Loucy (cell line): ENCODE measurements around the gene TMED1.

Experiments used
- H2AFZ ChIP-seq: fragments of 200-600 bp; sonication (generic); 2 replicates; pipeline ENCODE4 v1.6.0; 2016; ENCODE audit warnings: antibody characterized with exemption, mild to moderate bottlenecking, low read length, moderate library complexity
- H3F3A ChIP-seq: fragments of 200-600 bp; 2 replicates; pipeline ENCODE4 v1.6.0; 2016; ENCODE audit warnings: antibody characterized with exemption, low read depth, mild to moderate bottlenecking
- H3K27me3 ChIP-seq: fragments of 200-600 bp; sonication (generic); 2 replicates; pipeline ENCODE4 v1.6.1; 2014; ENCODE audit warnings: low read length, mild to moderate bottlenecking; ENCODE audit not compliant: insufficient read depth, poor library complexity, severe bottlenecking
- H3K36me3 ChIP-seq: fragments of 200-600 bp; sonication (generic); 2 replicates; pipeline ENCODE4 v1.6.1; 2016; ENCODE audit warnings: low read length; ENCODE audit not compliant: insufficient read depth
- H3K4me1 ChIP-seq: fragments of 200-600 bp; sonication (generic); 2 replicates; pipeline ENCODE4 v1.5.1; 2014; ENCODE audit warnings: low read length, mild to moderate bottlenecking; ENCODE audit not compliant: insufficient read depth, poor library complexity, severe bottlenecking
- H3K4me2 ChIP-seq: fragments of 200-600 bp; sonication (generic); 2 replicates; pipeline ENCODE4 v1.6.0; 2014; ENCODE audit warnings: antibody characterized with exemption, low read length, low read depth, mild to moderate bottlenecking; ENCODE audit not compliant: poor library complexity, severe bottlenecking
- H3K4me3 ChIP-seq: fragments of 200-600 bp; sonication (generic); 2 replicates; pipeline ENCODE4 v1.5.1; 2014; ENCODE audit warnings: low read length, mild to moderate bottlenecking, mixed read lengths; ENCODE audit not compliant: poor library complexity, severe bottlenecking
- H3K79me2 ChIP-seq: fragments of 200-600 bp; sonication (generic); 2 replicates; pipeline ENCODE4 v1.6.1; 2014; ENCODE audit warnings: low read length; ENCODE audit not compliant: insufficient read depth
- H3K9ac ChIP-seq: fragments of 200-600 bp; sonication (generic); 2 replicates; pipeline ENCODE4 v1.6.0; 2014; ENCODE audit warnings: mild to moderate bottlenecking, low read depth, low read length, moderate library complexity; ENCODE audit not compliant: poor library complexity, severe bottlenecking
- H3K9me2 ChIP-seq: fragments of 200-600 bp; sonication (generic); replicated peaks from 2 replicates; pipeline ENCODE4 v1.6.1; 2016; ENCODE audit warnings: low read depth, low read length, mixed read lengths
- H3K9me3 ChIP-seq: fragments of 200-600 bp; sonication (generic); 2 replicates; pipeline ENCODE4 v1.6.1; 2014; ENCODE audit warnings: mild to moderate bottlenecking, antibody characterized with exemption, low read length, low read depth; ENCODE audit not compliant: insufficient read depth
- H4K20me1 ChIP-seq: fragments of 200-600 bp; sonication (generic); 2 replicates; pipeline ENCODE4 v1.6.0; 2014; ENCODE audit warnings: antibody characterized with exemption, low read length, mild to moderate bottlenecking; ENCODE audit not compliant: insufficient read depth, poor library complexity, severe bottlenecking
- CTCF ChIP-seq: fragments of 200-600 bp; sonication (generic); conservative IDR thresholded peaks from 2 replicates; pipeline ENCODE4 v1.5.1; 2014; ENCODE audit warnings: mild to moderate bottlenecking, antibody characterized with exemption, low read length
- EZH2phosphoT487 ChIP-seq: fragments of 200-600 bp; IDR thresholded peaks from 2 replicates; pipeline ENCODE4 v1.6.1; 2018; ENCODE audit warnings: antibody characterized with exemption, mild to moderate bottlenecking, moderate library complexity, borderline replicate concordance

Gene TMED1

GRCh38 chr19:10831987-10832938, 3.7 kb downstream of the TMED1 start:
- no peak for TF ChIP-seq CTCF
- TF ChIP-seq EZH2phosphoT487 = no peak
- Histone ChIP-seq H3K4me2 (no peak overlapping the region), H3K9ac (no peak overlapping the region)

GRCh38 chr19:10830931-10831779, 4.9 kb downstream of the TMED1 start:
- no peak overlapping the region for H2AFZ ChIP-seq
- H3F3A ChIP-seq = no peaks in the 10 kb centered on the region; the same call in 1 of the 2 replicates
- H3K27me3 ChIP-seq = no peaks in the 10 kb centered on the region
- peaks cover 47% of the 10 kb centered on the region; the same call in 1 of the 2 replicates for H3K36me3 ChIP-seq
- H3K9me3 ChIP-seq = no peaks in the 10 kb centered on the region
- H3K4me1 ChIP-seq = peaks cover 6% of the 10 kb centered on the region
- H3K4me2 ChIP-seq = no peak overlapping the region
- H4K20me1 ChIP-seq = peaks cover 7% of the 10 kb centered on the region
- no peaks in the 10 kb centered on the region; the same call in 1 of the 2 replicates for H3K79me2 ChIP-seq
- no peak overlapping the region for H3K4me3 ChIP-seq
- no peak overlapping the region for H3K9ac ChIP-seq
- no peaks in the 10 kb centered on the region for H3K9me2 ChIP-seq
- TF ChIP-seq CTCF (no peak), EZH2phosphoT487 (no peak)

More at GRCh38 chr19:10831987-10832938, 3.7 kb downstream of the TMED1 start:
- no peak overlapping the region for H2AFZ ChIP-seq
- H3K27me3 ChIP-seq = no peaks in the 10 kb centered on the region
- H3K4me1 ChIP-seq = peaks cover 14% of the 10 kb centered on the region
- H3F3A ChIP-seq = no peaks in the 10 kb centered on the region; the same call in 1 of the 2 replicates
- H3K9me2 ChIP-seq = no peaks in the 10 kb centered on the region
- H3K9me3 ChIP-seq = no peaks in the 10 kb centered on the region
- no peaks in the 10 kb centered on the region; the same call in none of the 2 replicates for H3K79me2 ChIP-seq
- H3K4me3 ChIP-seq = no peak overlapping the region
- peaks cover 37% of the 10 kb centered on the region; the same call in 1 of the 2 replicates for H3K36me3 ChIP-seq
- H4K20me1 ChIP-seq = peaks cover 7% of the 10 kb centered on the region

GRCh38 chr19:10830370-10830769, 5.6 kb downstream of the TMED1 start:
- Histone ChIP-seq H3K4me3 (no peak overlapping the region), H2AFZ (no peak overlapping the region), H3K9me3 (no peaks in the 10 kb centered on the region), H3K79me2 (no peaks in the 10 kb centered on the region; the same call in 1 of the 2 replicates), H3K9me2 (no peaks in the 10 kb centered on the region), H3K4me1 (peaks cover 5% of the 10 kb centered on the region), H3K4me2 (no peak overlapping the region), H3K36me3 (peaks cover 55% of the 10 kb centered on the region; the same call in 1 of the 2 replicates), H3K27me3 (no peaks in the 10 kb centered on the region), H3K9ac (no peak overlapping the region), H3F3A (no peaks in the 10 kb centered on the region; the same call in 1 of the 2 replicates), H4K20me1 (peaks cover 7% of the 10 kb centered on the region)
- TF ChIP-seq CTCF (no peak), EZH2phosphoT487 (no peak)
